Ureter (tissue), 1 donor: Measurements from ENCODE around the gene ATP6V1B1. TPM values are rescaled to one million over a fixed set of nuclear protein-coding genes. Genes with fewer than 3 reads are reported as not detected.
A peak's percentile ranks its signal among the peaks of the same experiment; 100 is the strongest.

ENCODE experiments used
- DNase-seq: peaks from one replicate; pipeline ENCODE4 v3.0.0-alpha.2; 2020; ENCODE audit warnings: low spot score
- total RNA-seq: library from RNA; stranded (reverse); gene quantifications from one replicate; pipeline ENCODE4 v1.2.4, GENCODE V29; 2023
- donor health status: DM: yes; HTN: yes; CAD: no.

The ATP6V1B1 gene
- total RNA-seq, 1 donor from 2014 or later: 2.4 TPM

GRCh38 chr2:70926042-70926441, 9.7 kb upstream of the ATP6V1B1 start:
- peak; percentile 13 for DNase-seq

GRCh38 chr2:70927138-70927537, 8.6 kb upstream of the ATP6V1B1 start:
- DNase-seq: peak; percentile 24

GRCh38 chr2:70927641-70928040, 8.1 kb upstream of the ATP6V1B1 start:
- peak; percentile 27 for DNase-seq

GRCh38 chr2:70928366-70928765, 7.3 kb upstream of the ATP6V1B1 start:
- peak; percentile 34 for DNase-seq

- peak; percentile 27 for DNase-seq
These were observed 5.0 kb upstream of the ATP6V1B1 start for GRCh38 chr2:70930371-70931329.

- peak; percentile 18 for DNase-seq
These were observed 4.2 kb upstream of the ATP6V1B1 start for GRCh38 chr2:70931376-70932000.

- peak; percentile 34 for DNase-seq
These were observed 3.0 kb upstream of the ATP6V1B1 start for GRCh38 chr2:70932631-70933230.

- peak; percentile 6 for DNase-seq
These were observed 719 bp upstream of the ATP6V1B1 start for GRCh38 chr2:70934981-70935380.

- no peak for DNase-seq
These were observed 672 bp downstream of the ATP6V1B1 start for GRCh38 chr2:70936165-70936978.

- DNase-seq: peak; percentile 35
These were observed 1.5 kb downstream of the ATP6V1B1 start for GRCh38 chr2:70936979-70937811.

GRCh38 chr2:70937866-70938585, 2.3 kb downstream of the ATP6V1B1 start:
- peak; percentile 29 for DNase-seq

GRCh38 chr2:70938586-70938950, 2.9 kb downstream of the ATP6V1B1 start:
- DNase-seq: no peak

- peak; percentile 35 for DNase-seq
These were observed 3.5 kb downstream of the ATP6V1B1 start for GRCh38 chr2:70939001-70939838.

GRCh38 chr2:70939839-70940580, 4.3 kb downstream of the ATP6V1B1 start:
- DNase-seq: peak; percentile 26

GRCh38 chr2:70941186-70941585, 5.5 kb downstream of the ATP6V1B1 start:
- no peak for DNase-seq

GRCh38 chr2:70941701-70942100, 6.0 kb downstream of the ATP6V1B1 start:
- DNase-seq: no peak

GRCh38 chr2:70942396-70943204, 6.9 kb downstream of the ATP6V1B1 start:
- no peak for DNase-seq
